OCI-LY3 (cell line): ENCODE measurements around the gene MAN2A2.

ENCODE experiments used
- CTCF ChIP-seq: fragments of 200-600, 300-600 bp; sonication (generic); IDR thresholded peaks from 2 replicates; pipeline ENCODE4 v1.5.1; 2014; ENCODE audit warnings: antibody characterized with exemption, low read length, low read depth
- EZH2phosphoT487 ChIP-seq: fragments of 200-600 bp; shearing (Covaris generic); IDR thresholded peaks from 2 replicates; pipeline ENCODE4 v1.6.1; 2018; ENCODE audit warnings: antibody characterized with exemption, mixed run types, low read depth

- TF ChIP-seq CTCF (no peak), EZH2phosphoT487 (no peak)
These were observed 7.5 kb upstream of the MAN2A2 start for GRCh38 chr15:90895571-90896117.
